ENCODE data around the gene LILRB1.
"Not testable (repeated sequence)": the region's sequence is repeated elsewhere in the genome, so short reads cannot be mapped to it uniquely, and the experiment has no call there.

Gene LILRB1

DNA sequence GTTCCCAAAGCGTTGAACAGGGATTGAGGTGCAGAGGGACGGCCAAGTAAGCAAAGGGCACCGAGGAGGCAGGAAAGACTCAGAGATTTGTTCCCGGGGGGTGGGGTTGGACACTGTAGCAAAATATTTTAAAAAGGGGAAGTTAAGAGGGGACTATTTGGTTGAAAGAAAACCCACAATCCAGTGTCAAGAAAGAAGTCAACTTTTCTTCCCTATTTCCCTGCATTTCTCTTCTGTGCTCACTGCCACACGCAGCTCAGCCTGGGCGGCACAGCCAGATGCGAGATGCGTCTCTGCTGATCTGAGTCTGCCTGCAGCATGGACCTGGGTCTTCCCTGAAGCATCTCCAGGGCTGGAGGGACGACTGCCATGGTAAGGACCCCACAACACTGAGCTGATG, at the start of gene LILRB1:
TSS of gene LILRB1 (plus strand) at position 223 of the 400 bp plus-strand sequence. CDS start 590 bp downstream, outside the sequence.
- DNase-seq (ENCODE audit: low read depth): not testable (repeated sequence)

DNA sequence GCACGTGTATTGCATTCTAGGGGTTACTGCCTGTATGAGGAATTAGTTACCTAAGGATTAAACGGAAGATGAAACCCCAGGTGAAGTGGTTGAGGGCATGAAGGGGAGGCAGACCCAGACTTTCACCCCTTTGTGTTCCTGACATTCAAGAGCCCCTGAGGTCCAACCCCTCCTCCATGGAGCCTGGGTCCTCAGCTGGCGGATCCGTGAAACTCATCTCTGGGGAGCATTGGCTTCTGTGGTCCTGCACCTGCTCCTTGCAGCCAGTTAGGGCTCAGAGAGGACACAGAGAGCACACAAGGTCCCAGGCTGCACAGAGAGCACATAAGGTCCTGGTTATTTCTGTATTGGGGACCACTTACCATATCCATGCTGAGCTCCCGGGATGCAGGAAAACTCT, 43.9 kb upstream of the LILRB1 start:
- no peak for DNase-seq (ENCODE audit: low read depth)

DNA sequence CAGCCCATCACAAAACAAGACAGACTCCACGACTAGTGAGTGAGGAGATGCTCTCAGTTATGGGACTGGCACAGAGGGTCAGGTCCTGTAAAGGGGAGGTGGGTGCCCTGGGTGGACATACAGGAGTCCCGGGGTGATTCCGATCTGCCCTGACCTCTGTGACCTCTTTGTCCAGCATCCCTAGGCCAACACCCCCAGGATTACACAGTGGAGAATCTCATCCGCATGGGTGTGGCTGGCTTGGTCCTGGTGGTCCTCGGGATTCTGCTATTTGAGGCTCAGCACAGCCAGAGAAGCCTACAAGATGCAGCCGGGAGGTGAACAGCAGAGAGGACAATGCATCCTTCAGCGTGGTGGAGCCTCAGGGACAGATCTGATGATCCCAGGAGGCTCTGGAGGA, 43.3 kb upstream of the LILRB1 start:
- no peak for DNase-seq (ENCODE audit: low read depth)

DNA sequence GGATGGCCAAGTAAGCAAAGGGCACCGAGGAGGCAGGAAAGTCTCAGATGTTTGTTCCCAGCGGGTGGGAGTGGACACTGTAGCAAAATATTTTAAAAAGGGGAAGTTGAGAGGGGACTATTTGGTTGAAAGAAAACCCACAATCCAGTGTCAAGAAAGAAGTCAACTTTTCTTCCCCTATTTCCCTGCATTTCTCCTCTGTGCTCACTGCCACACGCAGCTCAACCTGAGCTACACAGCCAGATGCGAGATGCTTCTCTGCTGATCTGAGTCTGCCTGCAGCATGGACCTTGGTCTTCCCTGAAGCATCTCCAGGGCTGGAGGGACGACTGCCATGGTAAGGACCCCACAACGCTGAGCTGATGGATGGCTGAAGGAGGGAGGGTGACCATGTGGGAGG, 36.8 kb upstream of the LILRB1 start, which contains the start of gene LILRA1:
TSS of gene LILRA1 (plus strand) at position 188 of the 400 bp plus-strand sequence. CDS start 613 bp downstream, outside the sequence.
- not testable (repeated sequence) for DNase-seq (ENCODE audit: low read depth)

DNA sequence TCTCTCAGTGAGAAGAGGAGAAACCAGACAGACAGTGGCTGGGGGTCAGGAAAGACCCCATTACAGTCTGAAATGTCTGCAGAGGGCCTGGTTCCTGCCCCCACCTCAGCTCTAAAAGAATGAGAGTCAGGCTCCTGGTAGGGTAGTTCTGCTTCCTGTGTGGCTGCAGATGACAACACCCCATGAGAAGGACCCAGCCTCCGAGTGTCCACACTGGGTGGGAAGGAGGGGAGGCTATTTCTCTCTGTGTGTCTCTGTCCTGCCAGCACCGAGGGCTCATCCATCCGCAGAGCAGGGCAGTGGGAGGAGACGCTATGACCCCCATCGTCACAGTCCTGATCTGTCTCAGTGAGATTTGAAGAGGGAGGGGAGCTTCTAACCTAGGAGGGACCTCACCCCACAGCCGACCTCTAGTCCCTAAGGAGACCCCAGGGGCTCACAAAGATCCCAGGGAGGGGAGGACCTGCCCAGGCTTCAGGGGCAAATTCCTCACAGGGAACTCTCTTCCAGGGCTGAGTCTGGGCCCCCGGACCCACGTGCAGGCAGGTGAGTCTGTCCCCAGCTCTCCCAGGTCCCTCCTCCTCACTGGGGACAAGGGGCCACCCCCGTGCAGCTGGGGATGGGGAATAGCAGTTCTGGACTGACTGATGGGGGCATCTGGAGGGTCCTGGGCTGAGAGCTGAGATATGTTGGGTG, 36.2 kb upstream of the LILRB1 start:
- DNase-seq (ENCODE audit: low read depth): not testable (repeated sequence)

DNA sequence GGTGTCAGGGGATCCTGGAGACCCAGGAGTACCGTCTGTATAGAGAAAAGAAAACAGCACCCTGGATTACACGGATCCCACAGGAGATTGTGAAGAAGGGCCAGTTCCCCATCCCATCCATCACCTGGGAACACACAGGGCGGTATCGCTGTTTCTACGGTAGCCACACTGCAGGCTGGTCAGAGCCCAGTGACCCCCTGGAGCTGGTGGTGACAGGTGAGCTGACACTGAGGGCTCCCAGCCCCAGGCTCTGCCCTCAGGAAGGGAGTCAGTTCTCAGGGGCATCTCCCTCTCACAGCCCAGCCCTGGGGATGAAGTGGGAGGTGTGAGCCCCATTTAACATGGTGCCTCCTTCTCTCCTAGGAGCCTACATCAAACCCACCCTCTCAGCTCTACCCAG, 35.5 kb upstream of the LILRB1 start:
- DNase-seq (ENCODE audit: low read depth): no peak

DNA sequence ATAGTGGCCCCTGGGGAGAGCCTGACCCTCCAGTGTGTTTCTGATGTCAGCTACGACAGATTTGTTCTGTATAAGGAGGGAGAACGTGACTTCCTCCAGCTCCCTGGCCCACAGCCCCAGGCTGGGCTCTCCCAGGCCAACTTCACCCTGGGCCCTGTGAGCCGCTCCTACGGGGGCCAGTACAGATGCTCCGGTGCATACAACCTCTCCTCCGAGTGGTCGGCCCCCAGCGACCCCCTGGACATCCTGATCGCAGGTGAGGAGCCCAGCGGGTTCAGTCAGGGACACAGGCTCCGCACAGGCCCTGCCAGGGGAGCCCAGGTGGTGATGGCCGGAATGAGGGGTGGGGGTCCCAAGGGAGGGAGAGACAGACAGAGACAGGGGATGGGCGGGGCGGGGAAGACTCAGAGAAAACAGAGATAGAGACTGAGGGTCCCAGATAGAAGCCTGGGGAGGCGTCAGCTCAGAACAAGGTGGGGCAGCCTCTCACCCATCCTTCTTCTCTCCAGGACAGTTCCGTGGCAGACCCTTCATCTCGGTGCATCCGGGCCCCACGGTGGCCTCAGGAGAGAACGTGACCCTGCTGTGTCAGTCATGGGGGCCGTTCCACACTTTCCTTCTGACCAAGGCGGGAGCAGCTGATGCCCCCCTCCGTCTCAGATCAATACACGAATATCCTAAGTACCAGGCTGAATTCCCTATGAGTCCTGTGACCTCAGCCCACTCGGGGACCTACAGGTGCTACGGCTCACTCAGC, 34.4 kb upstream of the LILRB1 start:
- DNase-seq (ENCODE audit: low read depth): not testable (repeated sequence)

DNA sequence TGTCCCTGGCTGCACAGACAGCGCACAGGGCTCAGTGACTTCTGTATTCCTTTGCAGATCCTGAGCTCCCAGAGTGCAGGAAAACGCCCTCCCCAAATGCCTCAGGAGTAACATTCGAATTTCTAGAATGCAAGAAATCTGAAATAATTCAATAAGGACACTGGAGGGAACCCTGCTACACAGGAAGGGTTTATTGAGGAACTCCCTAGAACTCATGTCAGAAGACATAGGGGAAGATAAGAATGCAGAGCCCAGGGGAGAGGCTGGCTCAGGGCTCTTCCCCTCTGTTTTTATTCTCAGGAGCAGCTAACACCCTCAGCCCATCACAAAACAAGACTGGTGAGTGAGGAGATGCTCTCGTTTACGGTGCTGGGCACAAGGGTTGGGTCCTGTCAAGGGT, 30.1 kb upstream of the LILRB1 start:
- no peak for DNase-seq (ENCODE audit: low read depth)

DNA sequence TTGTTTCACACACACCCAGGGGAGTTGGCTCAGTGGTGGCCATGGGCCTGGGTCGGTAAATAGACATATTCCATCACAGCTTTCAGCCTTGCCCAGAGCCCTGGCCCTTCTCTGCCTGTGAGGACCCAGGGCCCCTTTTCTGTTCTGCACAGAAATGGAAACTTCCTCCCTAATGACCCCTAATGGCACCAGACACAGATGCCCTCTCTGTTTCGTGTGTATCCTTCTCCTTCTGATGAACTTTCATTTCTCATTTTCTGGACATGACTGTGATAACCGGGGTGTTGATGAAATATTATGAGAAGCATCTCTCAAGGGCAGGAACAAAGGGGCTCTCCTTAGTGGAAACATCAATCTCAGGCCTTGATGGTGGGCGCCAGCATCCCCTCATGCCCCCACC, 24.1 kb upstream of the LILRB1 start:
- DNase-seq (ENCODE audit: low read depth): no peak

DNA sequence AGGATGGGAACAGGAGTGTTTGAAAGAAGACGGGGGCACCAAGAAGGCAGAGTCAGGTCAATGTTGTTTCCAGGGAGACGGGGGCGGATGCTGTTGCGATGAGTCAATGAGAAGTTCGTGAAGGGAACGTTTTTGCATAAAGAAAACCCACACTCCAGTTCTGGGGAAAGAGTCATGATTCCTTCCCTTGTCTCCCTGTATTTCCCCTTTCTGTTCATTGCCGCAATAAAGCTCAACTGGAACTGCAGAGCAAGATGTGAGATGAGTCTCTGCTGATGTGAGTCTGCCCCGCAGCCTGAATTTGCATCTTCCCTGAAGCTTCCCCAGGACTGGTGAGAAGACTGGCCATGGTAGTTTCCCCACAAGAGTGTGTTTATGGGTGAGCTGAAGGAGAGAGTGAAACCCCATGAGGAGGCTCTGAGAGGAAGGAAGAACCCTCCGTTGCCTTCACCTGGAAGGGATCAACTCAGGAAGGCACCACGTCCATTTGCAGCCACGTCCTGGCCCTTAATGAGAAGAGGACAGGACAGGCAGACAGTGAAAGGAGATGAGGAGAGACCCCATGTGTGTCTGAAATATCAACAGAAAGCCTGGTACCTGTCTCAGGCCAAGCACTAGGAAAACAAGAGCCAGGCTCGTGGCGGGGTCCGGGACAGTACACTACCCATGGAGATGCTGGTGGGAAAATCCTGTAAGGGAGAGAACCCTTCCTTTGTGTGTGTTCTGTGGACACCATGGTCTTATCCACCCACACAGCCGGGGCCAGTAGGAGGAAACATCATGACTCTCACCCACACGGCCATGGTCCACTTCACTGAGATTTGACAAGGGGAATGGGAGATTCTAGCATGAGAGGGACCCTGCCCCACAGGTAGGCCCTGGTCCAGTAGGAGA, 23.1 kb upstream of the LILRB1 start:
- DNase-seq (ENCODE audit: low read depth): no peak

DNA sequence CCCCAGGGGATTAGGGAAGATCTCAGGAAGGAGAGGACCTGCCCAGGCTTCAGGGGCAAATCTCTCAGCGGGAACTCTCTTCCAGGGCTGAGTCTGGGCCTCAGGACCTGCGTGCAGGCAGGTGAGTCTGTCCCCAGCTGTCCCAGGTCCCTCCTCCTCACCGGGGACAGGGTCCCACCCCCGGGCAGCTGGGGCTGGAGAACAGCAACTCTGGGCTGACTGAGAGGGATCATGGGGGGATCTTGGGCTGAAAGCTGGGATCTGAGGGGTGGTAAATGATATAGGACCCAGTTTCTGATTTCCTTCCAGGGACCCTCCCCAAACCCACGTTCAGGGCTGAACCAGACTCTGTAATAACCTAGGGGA, 22.5 kb upstream of the LILRB1 start:
- DNase-seq (ENCODE audit: low read depth): no peak

DNA sequence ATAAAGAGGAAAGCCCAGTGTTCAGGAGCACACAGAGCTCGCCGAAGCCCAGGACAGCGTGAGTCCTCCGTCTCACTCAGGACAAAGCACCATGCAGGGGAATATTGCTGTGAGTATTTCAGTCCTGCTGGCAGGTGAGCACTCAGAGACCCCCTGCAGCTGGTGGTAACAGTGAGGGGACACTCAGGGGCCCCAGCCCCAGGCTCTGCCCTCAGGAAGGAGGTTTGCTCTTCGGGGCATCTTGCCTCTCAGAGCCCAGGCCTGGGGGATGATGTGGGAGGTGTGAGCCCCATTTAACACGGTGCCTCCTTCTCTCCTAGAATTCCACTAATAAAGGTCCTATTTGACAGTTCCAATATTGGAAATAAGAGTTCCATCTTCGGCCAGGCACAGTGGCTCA, 22.1 kb upstream of the LILRB1 start:
- no peak for DNase-seq (ENCODE audit: low read depth)

DNA sequence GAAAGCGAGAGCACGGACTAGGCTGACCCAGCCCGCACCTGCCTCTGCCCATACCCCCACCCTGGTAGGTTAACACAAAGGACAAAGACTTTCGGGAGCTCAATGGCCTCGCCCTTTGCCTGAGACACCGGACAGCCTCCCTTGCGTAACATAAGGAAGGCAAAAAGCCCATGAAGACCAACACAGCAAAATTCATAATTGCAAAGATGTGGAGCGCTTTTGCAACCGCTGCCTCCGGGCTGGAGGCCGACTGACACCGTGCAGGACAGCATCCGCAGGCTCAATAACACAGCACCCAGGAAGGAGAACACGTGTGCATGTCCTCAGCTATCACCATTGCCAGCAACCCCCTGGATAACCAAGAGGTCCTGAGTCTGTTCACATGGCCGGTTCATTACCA, 21.5 kb upstream of the LILRB1 start:
- DNase-seq (ENCODE audit: low read depth): no peak

DNA sequence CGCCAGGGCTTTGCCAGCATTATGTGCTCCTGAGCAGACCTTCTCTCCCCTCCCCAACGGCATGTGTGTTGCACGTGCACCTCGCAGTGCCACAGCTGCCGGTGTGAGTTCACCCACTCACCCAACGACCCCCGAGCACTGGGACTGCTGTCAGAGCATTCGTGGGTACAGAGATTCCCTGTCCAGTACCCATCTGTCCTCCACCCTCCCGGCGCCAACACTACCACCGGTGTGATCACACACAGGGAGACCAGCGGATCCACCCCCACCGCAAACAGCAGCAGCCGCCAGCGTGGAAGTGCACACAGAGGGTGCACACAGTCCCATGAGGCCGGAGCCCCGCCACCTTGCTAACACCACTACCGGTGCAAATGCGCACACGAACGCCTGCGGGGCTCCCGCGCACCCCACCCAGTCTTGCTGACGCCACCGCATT, 20.9 kb upstream of the LILRB1 start:
- no peak for DNase-seq (ENCODE audit: low read depth)

DNA sequence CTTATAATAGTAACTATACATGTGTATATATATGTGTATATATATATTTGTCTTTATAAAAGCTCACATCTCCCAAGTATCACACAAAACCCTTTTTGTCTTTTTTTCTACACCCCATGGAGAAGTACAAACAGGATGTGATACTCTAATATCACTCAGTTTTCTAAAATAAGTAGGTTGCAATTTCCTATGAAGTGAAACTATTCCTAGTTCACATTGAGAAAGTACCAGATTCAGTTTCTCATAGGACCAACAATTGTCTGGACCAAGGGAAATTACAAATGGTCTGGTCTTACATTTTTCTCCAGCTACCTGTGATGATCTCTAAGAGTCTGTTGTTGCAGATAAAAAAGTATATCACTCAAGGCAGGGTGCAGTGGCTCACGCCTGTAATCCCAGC, 17.9 kb upstream of the LILRB1 start:
- no peak for DNase-seq (ENCODE audit: low read depth)

DNA sequence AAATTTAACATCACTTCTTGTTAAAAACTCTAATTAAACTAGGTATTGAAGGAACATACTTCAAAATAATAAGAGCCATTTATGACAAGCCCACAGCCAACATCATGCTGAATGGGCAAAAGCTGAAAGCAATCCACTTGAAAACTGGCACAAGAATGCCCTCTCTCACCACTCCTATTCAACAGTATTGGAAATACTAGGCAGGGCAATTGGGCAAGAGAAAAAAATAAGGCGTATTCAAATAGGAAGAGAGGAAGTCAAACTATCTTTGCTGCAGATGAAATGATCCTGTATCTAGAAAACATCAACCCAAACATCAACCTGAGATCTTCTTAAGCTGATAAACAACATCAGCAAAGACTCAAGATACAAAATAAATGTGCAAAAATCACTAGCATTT, 15.6 kb upstream of the LILRB1 start:
- DNase-seq (ENCODE audit: low read depth): no peak

DNA sequence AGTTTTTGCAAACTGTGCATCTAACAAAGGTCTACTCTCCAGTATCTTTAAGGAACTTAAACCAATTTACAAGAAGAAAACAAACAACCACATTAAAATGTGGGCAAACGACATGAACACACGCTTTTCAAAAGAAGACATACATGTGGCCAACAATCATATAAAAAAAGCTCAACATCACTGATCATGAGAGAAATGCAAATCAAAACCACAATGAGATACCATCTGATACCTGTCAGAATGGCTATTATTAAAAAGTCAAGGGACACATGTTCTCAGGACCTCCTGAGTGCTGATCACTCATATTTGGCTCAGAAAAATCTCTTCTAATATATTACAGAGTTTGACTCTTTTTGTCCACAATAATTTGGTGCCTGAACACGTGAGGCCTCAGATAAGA, 14.2 kb upstream of the LILRB1 start:
- no peak for DNase-seq (ENCODE audit: low read depth)

DNA sequence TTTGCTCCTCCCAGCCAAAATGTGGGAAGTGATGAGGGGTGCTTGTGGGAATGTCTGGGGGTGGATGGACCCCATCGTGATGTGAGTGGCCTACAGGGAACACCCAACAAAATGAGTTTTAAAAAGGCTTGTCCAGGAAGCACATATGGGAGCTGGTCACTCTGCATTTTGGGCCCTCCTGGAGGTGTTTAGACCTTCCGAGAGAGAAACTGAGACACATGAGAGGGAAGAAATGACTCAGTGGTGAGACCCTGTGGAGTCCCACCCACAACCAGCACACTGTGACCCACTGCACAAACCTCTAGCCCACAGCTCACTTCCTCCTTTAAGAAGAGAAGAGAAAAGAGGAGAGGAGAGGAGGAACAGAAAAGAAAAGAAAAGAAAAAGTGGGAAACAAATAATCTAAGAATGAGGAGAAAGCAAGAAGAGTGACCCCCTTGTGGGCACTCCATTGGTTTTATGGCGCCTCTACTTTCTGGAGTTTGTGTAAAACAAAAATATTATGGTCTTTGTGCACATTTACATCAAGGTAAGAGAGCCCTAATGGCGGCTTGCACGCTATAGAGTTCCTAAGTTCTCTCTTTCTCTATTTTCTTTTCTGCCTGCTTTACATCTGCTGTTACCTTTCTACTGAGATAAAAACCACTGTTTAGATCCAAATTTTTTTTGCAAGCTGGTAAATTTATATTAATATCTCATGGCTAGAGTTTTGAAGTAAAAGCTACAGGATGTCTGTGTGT, 13.3 kb upstream of the LILRB1 start:
- DNase-seq (ENCODE audit: low read depth): no peak

DNA sequence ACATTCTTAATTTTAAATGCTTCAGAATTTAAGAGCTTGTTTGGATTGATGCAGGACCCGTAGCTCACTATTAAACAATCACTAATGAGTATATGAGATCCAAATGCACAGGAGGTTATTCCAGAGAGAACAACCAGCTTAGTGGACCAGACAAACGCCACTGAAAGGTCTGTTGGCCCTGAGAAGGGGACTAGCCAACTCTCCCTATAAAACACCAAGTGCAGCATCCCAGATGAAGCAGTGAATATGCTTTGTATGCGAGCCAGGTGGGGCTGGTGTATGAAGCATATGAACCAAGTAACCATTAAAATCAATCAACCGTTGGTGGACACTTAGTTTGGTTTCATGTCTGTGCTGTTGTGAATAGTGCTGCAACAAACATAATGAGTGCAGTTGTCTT, 9.8 kb upstream of the LILRB1 start:
- no peak for DNase-seq (ENCODE audit: low read depth)

DNA sequence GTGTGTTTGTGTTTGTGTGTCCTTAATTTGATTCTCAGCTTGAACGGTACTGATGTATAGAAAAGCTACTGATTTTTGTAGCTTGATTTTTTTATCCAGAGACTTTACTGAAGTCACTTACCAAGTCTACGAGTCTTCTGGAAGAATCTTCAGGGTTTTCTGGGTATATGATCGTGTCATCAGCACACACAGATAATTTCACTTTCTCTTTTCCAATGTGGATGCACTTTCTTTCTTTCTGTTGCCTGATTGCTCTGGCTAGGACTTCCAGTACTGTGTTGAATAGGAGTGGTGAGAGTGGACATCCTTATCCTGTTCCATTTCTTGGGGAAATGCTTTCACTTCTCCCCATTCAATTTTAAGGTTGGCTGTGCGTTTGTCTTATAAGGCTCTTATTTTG, 7.9 kb upstream of the LILRB1 start:
- DNase-seq (ENCODE audit: low read depth): no peak

DNA sequence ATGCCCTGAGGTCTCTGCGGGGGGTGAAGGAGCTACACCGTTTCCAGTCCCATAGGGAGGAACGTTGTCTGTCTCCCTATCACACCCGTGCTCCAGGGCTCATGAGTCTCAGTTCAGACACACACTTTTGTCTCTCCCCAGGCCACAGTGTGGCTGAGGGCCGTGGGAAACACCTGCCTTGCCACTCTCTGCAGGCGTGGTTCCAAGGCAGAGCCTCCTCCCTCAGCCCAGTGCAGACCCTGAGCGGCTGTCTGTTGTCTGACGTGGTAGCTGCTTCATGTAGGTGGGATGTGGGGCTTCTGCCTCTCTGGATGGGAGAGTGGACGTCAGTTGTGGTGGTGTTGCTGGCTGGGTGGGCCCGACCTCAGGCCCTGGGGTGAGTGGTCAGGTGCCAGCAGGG, 6.0 kb upstream of the LILRB1 start:
- DNase-seq (ENCODE audit: low read depth): not testable (repeated sequence)

Measured in ELR (cell line).